ENCODE results near the gene PIP4P1.
"Not testable (repeated sequence)": the region's sequence is repeated elsewhere in the genome, so short reads cannot be mapped to it uniquely, and the experiment has no call there.

PIP4P1 gene

GRCh38 chr14:20472536-20473169, 11.4 kb upstream of the PIP4P1 start:
- no peak for DNase-seq

GRCh38 chr14:20470603-20470901, 9.3 kb upstream of the PIP4P1 start:
- no peak for DNase-seq

GRCh38 chr14:20469890-20470602, 8.8 kb upstream of the PIP4P1 start:
- DNase-seq = peak; percentile 24 to 64 (median 37)

- DNase-seq = peak; percentile 72 to 87 (median 84)
Observed at GRCh38 chr14:20469242-20469889, 8.1 kb upstream of the PIP4P1 start, which contains the start of gene PNP. Gene PNP, plus strand, starts transcription at chr14:20469406. Its CDS starts 119 bp downstream, at chr14:20469525.

GRCh38 chr14:20468764-20469241, 7.6 kb upstream of the PIP4P1 start:
- DNase-seq = no peak

- peak in 5 of 6 experiments; percentile 68 to 85 (median 75) for DNase-seq
Observed at GRCh38 chr14:20460458-20461224, 593 bp downstream of the PIP4P1 start.

- DNase-seq = no peak
Observed at GRCh38 chr14:20458031-20458789, 3.0 kb downstream of the PIP4P1 start.

GRCh38 chr14:20456971-20457370, 4.3 kb downstream of the PIP4P1 start:
- peak in 1 of 6 experiments; percentile 6 for DNase-seq

- DNase-seq = peak in 4 of 6 experiments; percentile 82 to 96 (median 90)
Observed at GRCh38 chr14:20455355-20456300, 5.6 kb downstream of the PIP4P1 start.

GRCh38 chr14:20454516-20455354, 6.5 kb downstream of the PIP4P1 start, which contains the start of the genes APEX1 and OSGEP:
Gene APEX1, plus strand, starts transcription at chr14:20455226. Its CDS starts 420 bp downstream, at chr14:20455646.
Gene OSGEP, minus strand, starts transcription at chr14:20454812. Its CDS starts 129 bp downstream, at chr14:20454683.
- DNase-seq = peak; percentile 96 to 98 (median 97)

GRCh38 chr14:20452831-20453230, 8.4 kb downstream of the PIP4P1 start:
- DNase-seq = not testable (repeated sequence)

GRCh38 chr14:20446889-20447288, 14.3 kb downstream of the PIP4P1 start:
- no peak for DNase-seq

- DNase-seq = not testable (repeated sequence)
Observed at GRCh38 chr14:20443650-20444049, 17.6 kb downstream of the PIP4P1 start.

GRCh38 chr14:20441461-20441860, 19.8 kb downstream of the PIP4P1 start:
- no peak for DNase-seq

GRCh38 chr14:20440882-20441281, 20.4 kb downstream of the PIP4P1 start:
- peak in 5 of 6 experiments; percentile 7 to 59 (median 57) for DNase-seq

- no peak for DNase-seq
Observed at GRCh38 chr14:20440465-20440864, 20.8 kb downstream of the PIP4P1 start.

GRCh38 chr14:20438664-20439063, 22.6 kb downstream of the PIP4P1 start:
- no peak for DNase-seq

- no peak for DNase-seq
Observed at GRCh38 chr14:20436363-20436755, 24.9 kb downstream of the PIP4P1 start.

GRCh38 chr14:20435582-20436362, 25.5 kb downstream of the PIP4P1 start, which contains the start of gene KLHL33:
Gene KLHL33, minus strand, starts transcription at chr14:20436166. Its CDS starts 355 bp downstream, at chr14:20435811.
- no peak for DNase-seq
